ENCODE measurements around the gene CRTAC1. TPM values are rescaled to one million over a fixed set of nuclear protein-coding genes. Genes with fewer than 3 reads are reported as not detected.

CRTAC1 gene
- total RNA-seq, 1 experiment from 2014 or later, result 0.46 TPM

DNA sequence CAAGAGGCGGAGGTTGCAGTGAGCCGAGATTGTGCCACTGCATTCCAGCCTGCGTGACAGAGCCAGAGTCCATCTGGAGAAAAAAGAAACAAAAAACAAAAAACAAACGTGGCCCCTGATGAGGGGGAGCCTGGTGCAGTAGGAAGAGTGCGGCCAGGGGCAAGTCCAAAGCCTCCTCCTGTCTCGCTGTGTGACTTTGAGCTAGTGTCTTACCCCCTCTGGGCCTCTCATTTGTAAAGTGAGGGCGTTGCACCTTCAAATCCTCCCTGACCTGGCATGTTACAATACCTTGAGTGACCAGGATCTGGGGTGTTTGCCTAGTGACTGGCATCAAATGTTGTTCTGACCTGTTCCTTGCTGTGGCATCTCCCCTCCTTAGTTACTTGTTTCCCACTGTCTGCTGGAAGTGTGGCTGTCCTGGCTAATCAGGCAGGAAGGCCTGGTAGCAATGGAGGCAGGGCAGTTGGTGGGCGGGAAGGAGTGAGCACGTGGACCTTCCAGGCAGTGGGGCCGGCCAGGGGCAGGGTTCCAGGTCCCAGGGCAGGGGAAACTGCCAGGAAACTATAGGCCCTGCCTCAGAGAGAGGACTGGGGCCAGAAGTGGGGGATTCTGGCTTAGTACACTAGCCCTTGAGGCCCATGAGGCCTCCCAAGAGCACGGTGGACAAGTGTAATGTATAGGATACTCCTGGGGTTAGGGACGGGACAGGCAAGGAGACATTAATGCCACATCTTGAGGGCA lies 205.2 kb downstream of the CRTAC1 start:
- Histone ChIP-seq H3K56ac (ENCODE audit: insufficient read length, low read depth, low read length) (no peak overlapping the region), H3K4me1 (ENCODE audit: insufficient read depth, low read length) (no peaks in the 10 kb centered on the region), H4K8ac (replicated peaks; ENCODE audit: insufficient read length, low read depth, low read length) (no peak overlapping the region), H3K23ac (ENCODE audit: insufficient read length, low read depth, low read length) (no peak overlapping the region), H2BK120ac (ENCODE audit: low read depth, low read length, poor library complexity, severe bottlenecking) (no peak overlapping the region), H2BK12ac (ENCODE audit: insufficient read length, low read depth, low read length) (no peak overlapping the region), H3K79me1 (ENCODE audit: insufficient read depth, low read depth, low read length, poor library complexity, severe bottlenecking) (no peaks in the 10 kb centered on the region), H3K23me2 (ENCODE audit: insufficient read length, low read depth, low read length, poor library complexity, severe bottlenecking) (peaks cover 2% of the 10 kb centered on the region), H3T11ph (ENCODE audit: low read length) (no peak overlapping the region), H2BK5ac (ENCODE audit: insufficient read length, low read length) (no peak overlapping the region), H3K9ac (ENCODE audit: extremely low read depth, insufficient read length, low read length) (no peak overlapping the region), H2BK15ac (ENCODE audit: low read depth, low read length) (no peak overlapping the region), H2BK20ac (ENCODE audit: low read depth, low read length, poor library complexity, severe bottlenecking) (no peak overlapping the region), H3K4ac (ENCODE audit: low read depth, low read length) (no peak overlapping the region), H3K4me2 (ENCODE audit: insufficient read depth, insufficient read length, low read length) (no peak overlapping the region), H3K14ac (ENCODE audit: insufficient read depth, low read length) (no peak overlapping the region), H3K9me3 (ENCODE audit: control insufficient read depth, low read depth, low read length) (no peaks in the 10 kb centered on the region), H3K18ac (ENCODE audit: insufficient read length, low read depth, low read length) (peak overlapping the region; percentile 14), H2AFZ (ENCODE audit: low read length) (no peak overlapping the region), H4K5ac (ENCODE audit: insufficient read length, low read depth, low read length) (no peak overlapping the region), H3K27me3 (ENCODE audit: insufficient read depth, low read length) (no peaks in the 10 kb centered on the region), H4K91ac (ENCODE audit: insufficient read length, low read depth, low read length) (no peak overlapping the region), H3K27ac (ENCODE audit: insufficient read length, low read depth, low read length) (no peak overlapping the region), H2AK5ac (ENCODE audit: insufficient read length, low read length) (no peak overlapping the region), H4K20me1 (ENCODE audit: control insufficient read depth, insufficient read depth, insufficient read length) (no peaks in the 10 kb centered on the region), H3K79me2 (ENCODE audit: insufficient read depth, low read length) (no peaks in the 10 kb centered on the region)
- WGBS (ENCODE audit: extremely low coverage, insufficient read length, low lambda C conversion rate), result no CpG with 5 or more reads among the region's 12 CpGs
- Mint-ChIP-seq H3K9me3 (no peaks in the 10 kb centered on the region), H3K27me3 (ENCODE audit: low read depth) (no peaks in the 10 kb centered on the region; the same call in 1 of the 2 replicates), H3K4me3 (no peak overlapping the region), H3K4me1 (peaks cover 7 to 29% of the 10 kb centered on the region in 2 experiments), H3K27ac (0 out of 7 replicates have a peak overlapping the region, but pooled peaks of 1 of the 3 experiments have one; percentile 29), H3K36me3 (ENCODE audit: insufficient read depth in 1 of 3, low read depth in 3 of 3) (no peaks in the 10 kb centered on the region)
- no peak for TF ChIP-seq CTCF (conservative IDR thresholded peaks at IDR 0.05)
- no peak for DNase-seq

All from H9 (cell line).